NT2/D1 (cell line): ENCODE results near the gene ABCA13.

Experiments used
- DNase-seq: peaks from one replicate; pipeline ENCODE4 v3.0.0-alpha.2; 2011; ENCODE audit warnings: low read depth, low spot score
- H3K27me3 ChIP-seq: 2 replicates; pipeline ENCODE4 v1.6.0; 2011; ENCODE audit warnings: mild to moderate bottlenecking; ENCODE audit not compliant: insufficient read length, insufficient read depth
- H3K36me3 ChIP-seq: 2 replicates; pipeline ENCODE4 v1.6.1; 2011; ENCODE audit warnings: mild to moderate bottlenecking, low read length, mixed read lengths; ENCODE audit not compliant: insufficient read depth, insufficient read length
- H3K4me1 ChIP-seq: 2 replicates; pipeline ENCODE4 v1.5.1; 2011; ENCODE audit not compliant: insufficient read depth, insufficient read length
- H3K4me3 ChIP-seq: 2 replicates; pipeline ENCODE4 v1.5.1; 2011; ENCODE audit warnings: low read depth; ENCODE audit not compliant: insufficient read length
- H3K9ac ChIP-seq: 2 replicates; pipeline ENCODE4 v1.6.0; 2011; ENCODE audit warnings: low read depth; ENCODE audit not compliant: insufficient read length
- H3K9me3 ChIP-seq: 2 replicates; pipeline ENCODE4 v1.5.1; 2011; ENCODE audit warnings: mild to moderate bottlenecking, low read length; ENCODE audit not compliant: insufficient read depth
- SUZ12 ChIP-seq: IDR thresholded peaks from 2 replicates; pipeline ENCODE4 v1.6.1; 2011; ENCODE audit not compliant: insufficient read length, insufficient read depth; ENCODE audit errors: extremely low read depth
- YY1 ChIP-seq: IDR thresholded peaks from 2 replicates; pipeline ENCODE4 v1.6.1; 2011; ENCODE audit not compliant: insufficient read length, insufficient read depth
- ZNF274 ChIP-seq: IDR thresholded peaks from 2 replicates; pipeline ENCODE4 v1.6.1; 2011; ENCODE audit warnings: mild to moderate bottlenecking, low read depth, low read length

ABCA13 gene

GRCh38 chr7:48296966-48297365 lies 125.7 kb downstream of the ABCA13 start:
- Histone ChIP-seq H3K9me3 (no peaks in the 10 kb centered on the region), H3K9ac (no peak overlapping the region), H3K36me3 (no peaks in the 10 kb centered on the region), H3K4me3 (no peak overlapping the region), H3K4me1 (peaks cover 3% of the 10 kb centered on the region), H3K27me3 (no peaks in the 10 kb centered on the region)
- no peak for TF ChIP-seq YY1
- no peak for DNase-seq

GRCh38 chr7:48298779-48299178 lies 127.5 kb downstream of the ABCA13 start:
- Histone ChIP-seq H3K9ac (no peak overlapping the region), H3K27me3 (no peaks in the 10 kb centered on the region), H3K4me3 (no peak overlapping the region), H3K36me3 (no peaks in the 10 kb centered on the region), H3K9me3 (peaks cover 7% of the 10 kb centered on the region; the same call in 1 of the 2 replicates), H3K4me1 (peaks cover 3% of the 10 kb centered on the region)
- no peak for DNase-seq
- TF ChIP-seq YY1 (no peak), ZNF274 (no peak), SUZ12 (no peak)

GRCh38 chr7:48299580-48300169 lies 128.4 kb downstream of the ABCA13 start:
- no peak for TF ChIP-seq ZNF274
- H3K4me1 ChIP-seq: peaks cover 3% of the 10 kb centered on the region
- H3K9ac ChIP-seq: no peak overlapping the region
- DNase-seq: peak; percentile 72
- H3K4me3 ChIP-seq: no peak overlapping the region
- H3K9me3 ChIP-seq: peaks cover 7% of the 10 kb centered on the region; the same call in 1 of the 2 replicates
- no peaks in the 10 kb centered on the region for H3K27me3 ChIP-seq
- no peaks in the 10 kb centered on the region for H3K36me3 ChIP-seq

GRCh38 chr7:48300301-48300700 lies 129.0 kb downstream of the ABCA13 start:
- H3K4me3 ChIP-seq: no peak overlapping the region
- peak; percentile 71 for DNase-seq
- TF ChIP-seq YY1: no peak
- TF ChIP-seq SUZ12: no peak

GRCh38 chr7:48301201-48301600 lies 129.9 kb downstream of the ABCA13 start:
- Histone ChIP-seq H3K9ac (no peak overlapping the region), H3K27me3 (no peaks in the 10 kb centered on the region), H3K36me3 (no peaks in the 10 kb centered on the region), H3K9me3 (peaks cover 7% of the 10 kb centered on the region; the same call in 1 of the 2 replicates), H3K4me3 (no peak overlapping the region), H3K4me1 (peaks cover 3% of the 10 kb centered on the region)
- TF ChIP-seq SUZ12 (no peak), YY1 (no peak), ZNF274 (no peak)
- DNase-seq: no peak

More at GRCh38 chr7:48300301-48300700, 129.0 kb downstream of the ABCA13 start:
- Histone ChIP-seq H3K9ac (no peak overlapping the region), H3K9me3 (peaks cover 7% of the 10 kb centered on the region; the same call in 1 of the 2 replicates), H3K36me3 (no peaks in the 10 kb centered on the region), H3K27me3 (no peaks in the 10 kb centered on the region), H3K4me1 (peaks cover 3% of the 10 kb centered on the region)

- TF ChIP-seq ZNF274 (no peak), SUZ12 (no peak), YY1 (no peak)
Measured at GRCh38 chr7:48304641-48305040, 133.4 kb downstream of the ABCA13 start.

GRCh38 chr7:48305661-48306060 lies 134.4 kb downstream of the ABCA13 start:
- no peak for TF ChIP-seq ZNF274
- no peak for TF ChIP-seq YY1
- TF ChIP-seq SUZ12: no peak
- no peak for DNase-seq
- no peaks in the 10 kb centered on the region for H3K27me3 ChIP-seq
- peaks cover 1% of the 10 kb centered on the region for H3K4me1 ChIP-seq
- H3K4me3 ChIP-seq: no peak overlapping the region
- peaks cover 7% of the 10 kb centered on the region; the same call in 1 of the 2 replicates for H3K9me3 ChIP-seq
- no peak overlapping the region for H3K9ac ChIP-seq
- no peaks in the 10 kb centered on the region for H3K36me3 ChIP-seq

More at GRCh38 chr7:48304641-48305040, 133.4 kb downstream of the ABCA13 start:
- H3K4me3 ChIP-seq: no peak overlapping the region
- peaks cover 7% of the 10 kb centered on the region; the same call in 1 of the 2 replicates for H3K9me3 ChIP-seq
- H3K36me3 ChIP-seq: no peaks in the 10 kb centered on the region
- no peak for DNase-seq
- peaks cover 3% of the 10 kb centered on the region for H3K4me1 ChIP-seq
- no peaks in the 10 kb centered on the region for H3K27me3 ChIP-seq
- H3K9ac ChIP-seq: no peak overlapping the region

- no peak for TF ChIP-seq ZNF274
- TF ChIP-seq YY1: no peak
- TF ChIP-seq SUZ12: no peak
- Histone ChIP-seq H3K27me3 (no peaks in the 10 kb centered on the region), H3K36me3 (no peaks in the 10 kb centered on the region), H3K9me3 (peaks cover 7% of the 10 kb centered on the region; the same call in 1 of the 2 replicates), H3K4me1 (no peaks in the 10 kb centered on the region), H3K4me3 (no peak overlapping the region), H3K9ac (no peak overlapping the region)
- no peak for DNase-seq
Measured at GRCh38 chr7:48307041-48307714, 135.9 kb downstream of the ABCA13 start.
